ENCODE results near the gene NFE2L2.

DNA sequence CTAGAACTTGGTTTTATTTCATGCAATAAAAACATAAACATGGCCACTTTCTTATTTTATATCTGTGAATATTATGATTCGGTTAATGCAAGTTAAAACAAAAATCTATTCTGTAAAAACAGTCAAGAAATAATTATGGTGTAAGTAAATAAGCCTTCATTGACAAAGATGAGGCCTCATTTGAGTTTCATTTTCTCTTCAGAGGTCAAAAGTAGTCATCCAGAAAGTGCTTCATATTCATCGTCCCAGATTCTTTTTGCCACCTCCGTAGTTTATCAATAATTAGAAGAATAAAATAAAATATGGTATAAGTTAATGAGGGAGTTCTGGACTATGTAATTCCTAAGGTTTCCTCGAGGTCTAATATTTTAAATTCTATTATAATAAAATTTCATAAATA, 71.3 kb downstream of the NFE2L2 start:
- TF ChIP-seq EZH2 (IDR thresholded peaks at IDR 0.05; ENCODE audit: low read length, unreplicated experiment), result no peak
- TF ChIP-seq, protein P1, sequence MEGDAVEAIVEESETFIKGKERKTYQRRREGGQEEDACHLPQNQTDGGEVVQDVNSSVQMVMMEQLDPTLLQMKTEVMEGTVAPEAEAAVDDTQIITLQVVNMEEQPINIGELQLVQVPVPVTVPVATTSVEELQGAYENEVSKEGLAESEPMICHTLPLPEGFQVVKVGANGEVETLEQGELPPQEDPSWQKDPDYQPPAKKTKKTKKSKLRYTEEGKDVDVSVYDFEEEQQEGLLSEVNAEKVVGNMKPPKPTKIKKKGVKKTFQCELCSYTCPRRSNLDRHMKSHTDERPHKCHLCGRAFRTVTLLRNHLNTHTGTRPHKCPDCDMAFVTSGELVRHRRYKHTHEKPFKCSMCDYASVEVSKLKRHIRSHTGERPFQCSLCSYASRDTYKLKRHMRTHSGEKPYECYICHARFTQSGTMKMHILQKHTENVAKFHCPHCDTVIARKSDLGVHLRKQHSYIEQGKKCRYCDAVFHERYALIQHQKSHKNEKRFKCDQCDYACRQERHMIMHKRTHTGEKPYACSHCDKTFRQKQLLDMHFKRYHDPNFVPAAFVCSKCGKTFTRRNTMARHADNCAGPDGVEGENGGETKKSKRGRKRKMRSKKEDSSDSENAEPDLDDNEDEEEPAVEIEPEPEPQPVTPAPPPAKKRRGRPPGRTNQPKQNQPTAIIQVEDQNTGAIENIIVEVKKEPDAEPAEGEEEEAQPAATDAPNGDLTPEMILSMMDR (conservative IDR thresholded peaks at IDR 0.05; ENCODE audit: low read depth, low read length), result no peak

Data from PC-3 (cell line).